ENCODE results near the gene POLG. TPM values are rescaled to one million over a fixed set of nuclear protein-coding genes. Genes with fewer than 3 reads are reported as not detected.

Gene POLG
- total and polyA plus RNA-seq, 8 donors = 22.7 to 172 (median 54.7) TPM

DNA sequence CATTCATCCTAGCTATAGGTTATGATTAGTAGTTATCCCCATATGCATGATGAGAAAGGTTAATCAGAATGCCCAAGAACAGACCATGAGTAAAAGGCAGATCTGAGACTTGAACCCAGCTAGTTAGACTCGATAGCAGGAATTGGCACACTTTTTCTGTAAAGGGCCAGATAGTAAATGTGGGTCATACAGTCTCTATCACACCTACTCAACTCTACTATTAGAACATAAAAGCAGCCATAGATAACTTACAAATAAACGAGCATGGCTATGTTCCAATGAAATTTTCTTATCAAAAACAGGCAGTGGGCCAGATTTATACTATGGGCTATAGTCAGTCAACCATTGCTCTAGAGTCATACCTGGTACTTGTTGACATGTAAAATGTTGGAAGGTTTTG is 24.6 kb downstream of the POLG start:
- no peaks in the 10 kb centered on the region for H3K4me1 ChIP-seq
- intact Hi-C loops (cut with DNase I; ENCODE audit: low total_unique reads) = no loop called here
- no peak overlapping the region for H3K4me3 ChIP-seq
- DNase-seq = no peak
- TF ChIP-seq EP300 (IDR thresholded peaks at IDR 0.05) (no peak), POLR2AphosphoS5 (IDR thresholded peaks at IDR 0.05) (no peak), POLR2A (IDR thresholded peaks at IDR 0.05) (no peak), CTCF (IDR thresholded peaks at IDR 0.05) (no peak)
- no peaks in the 10 kb centered on the region for H3K27me3 ChIP-seq
- peaks cover 1 to 16% (median 11%) of the 10 kb centered on the region in 4 donors for H3K36me3 ChIP-seq
- no peak overlapping the region for H3K27ac ChIP-seq
- H3K9me3 ChIP-seq = no peaks in the 10 kb centered on the region
- 32 to 61% (median 49%) methylated on average over 2 of the region's 2 CpGs for WGBS, 5 donors

GRCh38 chr15:89308236-89308635 is 26.4 kb downstream of the POLG start:
- no peaks in the 10 kb centered on the region for H3K27me3 ChIP-seq
- H3K27ac ChIP-seq = no peak overlapping the region
- no peak for DNase-seq
- H3K36me3 ChIP-seq = peaks cover 0 to 15% (median 6%) of the 10 kb centered on the region in 4 donors
- TF ChIP-seq POLR2A (IDR thresholded peaks at IDR 0.05) (no peak), POLR2AphosphoS5 (IDR thresholded peaks at IDR 0.05) (no peak), CTCF (IDR thresholded peaks at IDR 0.05) (no peak), EP300 (IDR thresholded peaks at IDR 0.05) (no peak)
- no peak overlapping the region for H3K4me3 ChIP-seq
- 62 to 96% (median 65%) methylated on average over 2 to 3 of the region's 3 CpGs for WGBS, 5 donors
- intact Hi-C loops (cut with DNase I; ENCODE audit: low total_unique reads) = no loop called here
- H3K4me1 ChIP-seq = no peaks in the 10 kb centered on the region
- no peaks in the 10 kb centered on the region for H3K9me3 ChIP-seq

GRCh38 chr15:89307791-89308190 is 26.8 kb downstream of the POLG start:
- TF ChIP-seq CTCF (IDR thresholded peaks at IDR 0.05) = no peak
- TF ChIP-seq POLR2AphosphoS5 (IDR thresholded peaks at IDR 0.05) = no peak
- no peak for TF ChIP-seq EP300 (IDR thresholded peaks at IDR 0.05)
- no peak for TF ChIP-seq POLR2A (IDR thresholded peaks at IDR 0.05)
- Histone ChIP-seq H3K36me3 (peaks cover 0 to 19% (median 5%) of the 10 kb centered on the region in 4 donors), H3K27me3 (no peaks in the 10 kb centered on the region), H3K4me1 (no peaks in the 10 kb centered on the region), H3K9me3 (no peaks in the 10 kb centered on the region), H3K27ac (no peak overlapping the region), H3K4me3 (no peak overlapping the region)
- 79 to 96% (median 88%) methylated on average over 2 of the region's 2 CpGs for WGBS, 5 donors
- intact Hi-C loops (cut with DNase I; ENCODE audit: low total_unique reads) = no loop called here
- DNase-seq = no peak

DNA sequence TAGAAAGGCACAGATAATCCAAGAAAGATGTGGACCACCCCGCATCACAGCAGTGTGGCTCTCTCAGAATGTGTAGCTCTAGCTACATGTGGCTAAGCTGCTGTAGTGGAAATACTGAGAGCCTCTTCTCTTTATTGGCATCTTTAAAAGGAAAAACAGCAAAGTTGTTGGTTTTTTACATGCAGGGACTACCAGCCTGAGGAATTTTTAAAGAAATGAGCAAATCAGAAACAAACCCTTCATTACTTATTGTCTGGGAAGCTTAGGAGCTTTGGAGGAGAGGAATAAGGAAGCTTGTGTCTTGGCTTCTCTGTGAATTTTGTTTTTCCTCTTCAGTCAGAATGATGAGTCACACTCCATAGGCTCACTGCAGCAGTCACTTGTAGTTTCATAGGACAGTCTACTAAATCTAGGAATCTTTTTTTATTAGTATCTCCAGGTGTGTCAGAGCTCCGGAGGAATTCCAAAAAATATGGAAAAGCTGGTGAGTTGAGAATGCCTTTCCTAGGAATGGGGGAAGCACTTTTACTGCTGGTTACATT is 27.5 kb downstream of the POLG start:
- no peaks in the 10 kb centered on the region for H3K9me3 ChIP-seq
- 95 to 98% (median 98%) methylated on average over 2 of the region's 2 CpGs for whole genome bisulfite sequencing, 5 donors
- intact Hi-C loops (cut with DNase I; ENCODE audit: low total_unique reads) = no loop called here
- peaks cover 0 to 15% (median 3%) of the 10 kb centered on the region in 4 donors for H3K36me3 ChIP-seq
- H3K27me3 ChIP-seq = no peaks in the 10 kb centered on the region
- no peak for DNase-seq
- H3K27ac ChIP-seq = no peak overlapping the region
- H3K4me3 ChIP-seq = no peak overlapping the region
- TF ChIP-seq EP300 (IDR thresholded peaks at IDR 0.05) (no peak), CTCF (IDR thresholded peaks at IDR 0.05) (no peak), POLR2AphosphoS5 (IDR thresholded peaks at IDR 0.05) (no peak), POLR2A (IDR thresholded peaks at IDR 0.05) (no peak)
- no peaks in the 10 kb centered on the region for H3K4me1 ChIP-seq

Measured in stomach (tissue), 9 donors.